HepG2 (cell line): ENCODE measurements around the gene SLC25A45. TPM values are rescaled to one million over a fixed set of nuclear protein-coding genes. Genes with fewer than 3 reads are reported as not detected.

Source experiments
- ARID5B ChIP-seq: IDR thresholded peaks from 2 replicates; pipeline ENCODE4 v1.4.0; 2020; ENCODE audit warnings: mild to moderate bottlenecking, missing genetic modification reagents
- ATRX ChIP-seq: sonication (generic); formaldehyde crosslinking; IDR thresholded peaks from 2 replicates; pipeline ENCODE4 v1.4.0; 2020; ENCODE audit warnings: missing genetic modification reagents, borderline replicate concordance
- CBFB ChIP-seq: sonication (generic); formaldehyde crosslinking; IDR thresholded peaks from 2 replicates; pipeline ENCODE4 v1.4.0; 2020; ENCODE audit warnings: missing genetic modification reagents
- ELF4 ChIP-seq: sonication (generic); formaldehyde crosslinking; IDR thresholded peaks from 2 replicates; pipeline ENCODE4 v1.5.0; 2020; ENCODE audit warnings: missing genetic modification reagents, mild to moderate bottlenecking, moderate library complexity, borderline replicate concordance
- HDAC6 ChIP-seq: fragments of 200-600 bp; sonication (generic); IDR thresholded peaks from 2 replicates; pipeline ENCODE4 v1.7.0; 2017; ENCODE audit warnings: mild to moderate bottlenecking, antibody characterized with exemption, low read length, low read depth
- IKZF5 ChIP-seq: IDR thresholded peaks from 2 replicates; pipeline ENCODE4 v1.6.1; 2018; ENCODE audit warnings: missing genetic modification reagents, mild to moderate bottlenecking, missing compliant biosample characterization
- MED1 ChIP-seq: sonication (generic); formaldehyde crosslinking; IDR thresholded peaks from 2 replicates; pipeline ENCODE4 v1.4.0; 2020; ENCODE audit warnings: missing genetic modification reagents
- MYC ChIP-seq: sonication (generic); formaldehyde crosslinking; IDR thresholded peaks from 2 replicates; pipeline ENCODE4 v1.9.0; 2021; ENCODE audit warnings: missing genetic modification reagents, borderline replicate concordance
- MZF1 ChIP-seq: sonication (generic); formaldehyde crosslinking; IDR thresholded peaks from 2 replicates; pipeline ENCODE4 v1.8.1; 2023; ENCODE audit warnings: mild to moderate bottlenecking, missing genetic modification reagents, borderline replicate concordance
- POLR2G ChIP-seq: fragments of 200-400 bp; formaldehyde crosslinking; IDR thresholded peaks from 2 replicates; pipeline ENCODE4 v1.6.1; 2018; ENCODE audit warnings: mild to moderate bottlenecking, low read depth, low read length, moderate library complexity
- RBFOX2 ChIP-seq: fragments of 200-400 bp; formaldehyde crosslinking; IDR thresholded peaks from 2 replicates; pipeline ENCODE4 v1.6.1; 2017; ENCODE audit warnings: low read depth, mild to moderate bottlenecking, low read length
- RFX1 ChIP-seq: fragments of 450-650 bp; IDR thresholded peaks from 2 replicates; pipeline ENCODE4 v1.6.1; 2017
- SAP130 ChIP-seq: IDR thresholded peaks from 2 replicates; pipeline ENCODE4 v1.6.1; 2016; ENCODE audit warnings: low read depth
- TBX3 ChIP-seq: fragments of 450-650 bp; IDR thresholded peaks from 2 replicates; pipeline ENCODE4 v1.6.1; 2017; ENCODE audit warnings: antibody characterized with exemption, mild to moderate bottlenecking, inconsistent platforms, borderline replicate concordance
- TFDP2 ChIP-seq: sonication (generic); formaldehyde crosslinking; IDR thresholded peaks from 2 replicates; pipeline ENCODE4 v1.4.0; 2020; ENCODE audit warnings: missing genetic modification reagents
- TFE3 ChIP-seq: IDR thresholded peaks from 2 replicates; pipeline ENCODE4 v1.6.1; 2016
- ZFX ChIP-seq: sonication (generic); formaldehyde crosslinking; IDR thresholded peaks from 2 replicates; pipeline ENCODE4 v1.4.0; 2020; ENCODE audit warnings: mild to moderate bottlenecking, low read depth, missing genetic modification reagents, moderate library complexity
- ZNF136 ChIP-seq: sonication (generic); formaldehyde crosslinking; IDR thresholded peaks from 2 replicates; pipeline ENCODE4 v1.8.1; 2022; ENCODE audit warnings: low read depth, mild to moderate bottlenecking, moderate library complexity, missing genetic modification reagents
- ZNF282 ChIP-seq: fragments of 450-650 bp; IDR thresholded peaks from 2 replicates; pipeline ENCODE4 v1.6.1; 2018; ENCODE audit not compliant: partially characterized antibody
- ZNF709 ChIP-seq: sonication (generic); formaldehyde crosslinking; IDR thresholded peaks from 2 replicates; pipeline ENCODE4 v1.5.0; 2020; ENCODE audit warnings: mild to moderate bottlenecking, missing genetic modification reagents
- polyA plus RNA-seq, 8 experiments: library from polyadenylated mRNA; depleted of rRNA in 3 of 8; stranded (reverse) in 7 of 8; unstranded in 1 of 8; fragments of >200 nt; fragmentation: Illumina TruSeq in 4 of 8; extraction: Trizol in 4 of 8; gene quantifications; 2 replicates each; pipeline versions ENCODE4 v1.2.1 to v1.2.3, GENCODE V29; 2011 to 2016; ENCODE audit warnings: low read depth in 4 of 8, missing spikeins in 1 of 8, mixed read lengths in 1 of 8; ENCODE audit not compliant: insufficient read depth in 1 of 8
- total RNA-seq, 5 experiments: library from RNA; depleted of rRNA; stranded (reverse); fragments of >200 nt; fragmentation: Illumina TruSeq; extraction: Trizol; gene quantifications; 2 replicates each; pipeline ENCODE4 v1.2.3, GENCODE V29; 2016; ENCODE audit warnings: low read depth in 1 of 5
- TF ChIP-seq, protein P1 (sequence below): IDR thresholded peaks from 2 replicates; pipeline ENCODE4 v1.6.1; 2016; ENCODE audit warnings: missing biosample characterization, missing genetic modification reagents, low read depth

Gene SLC25A45
- total and polyA plus RNA-seq, 2 of the 13 experiments (the other 11 are each of a cell fraction or from before 2014, with no cell fraction given) = 1.2 to 3.4 TPM

DNA sequence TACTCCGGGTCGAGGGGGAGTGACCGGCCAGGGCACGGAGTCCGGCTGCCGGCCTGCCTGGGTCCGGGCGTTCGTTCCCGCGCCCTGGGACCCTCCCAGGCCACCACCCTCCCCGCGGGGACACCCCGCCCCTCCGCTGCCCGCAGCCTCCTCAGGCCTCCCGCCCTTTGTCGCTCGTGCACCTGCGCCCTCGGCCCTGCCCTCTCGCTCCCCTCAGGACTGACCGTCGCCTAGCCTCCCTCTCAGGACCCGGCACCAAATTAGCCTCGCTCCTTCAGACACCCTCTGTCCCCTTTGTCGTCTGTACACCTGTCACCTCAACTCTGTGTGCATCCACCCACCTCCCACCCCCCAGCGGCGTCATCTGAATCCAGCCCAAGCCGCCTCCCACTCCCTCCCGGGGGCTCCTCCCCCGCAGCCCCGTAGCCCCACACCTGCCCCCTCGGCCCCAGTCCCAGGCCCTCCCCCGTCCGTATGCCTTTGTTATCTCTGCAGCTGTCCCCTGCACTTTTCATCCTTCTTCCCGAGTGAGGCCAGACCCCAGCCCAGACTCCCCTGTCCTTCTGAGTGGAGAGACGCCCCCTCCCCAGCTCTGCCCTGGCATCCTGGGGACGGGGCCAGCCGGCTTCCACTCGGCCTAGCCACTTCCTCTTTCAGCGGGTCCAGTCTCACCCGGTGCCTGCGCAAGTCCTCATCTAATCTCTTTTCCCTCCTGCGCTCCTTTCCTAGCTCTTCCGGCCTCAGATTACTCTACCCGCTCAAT is 27.3 kb downstream of the SLC25A45 start (continued):
- TF ChIP-seq SAP130 (CRISPR knock-in tag) (peak; percentile 8; the same call in 1 of the 2 replicates), RFX1 (no peak), ELF4 (CRISPR knock-in tag) (no peak), MYC (CRISPR knock-in tag) (peak; percentile 18; the same call in 1 of the 2 replicates), ZNF709 (CRISPR knock-in tag) (no peak), POLR2G (no peak), TBX3 (no peak), TFE3 (no peak), TFDP2 (CRISPR knock-in tag) (no peak; the same call in 1 of the 2 replicates), MED1 (CRISPR knock-in tag) (no peak), RBFOX2 (peak; percentile 46), ARID5B (CRISPR knock-in tag) (no peak), IKZF5 (no peak), ZFX (CRISPR knock-in tag) (peak; percentile 40), ZNF282 (no peak), ZNF136 (CRISPR knock-in tag) (no peak), HDAC6 (no peak), CBFB (CRISPR knock-in tag) (no peak), MZF1 (CRISPR knock-in tag) (no peak), ATRX (no peak)
- TF ChIP-seq, protein P1, sequence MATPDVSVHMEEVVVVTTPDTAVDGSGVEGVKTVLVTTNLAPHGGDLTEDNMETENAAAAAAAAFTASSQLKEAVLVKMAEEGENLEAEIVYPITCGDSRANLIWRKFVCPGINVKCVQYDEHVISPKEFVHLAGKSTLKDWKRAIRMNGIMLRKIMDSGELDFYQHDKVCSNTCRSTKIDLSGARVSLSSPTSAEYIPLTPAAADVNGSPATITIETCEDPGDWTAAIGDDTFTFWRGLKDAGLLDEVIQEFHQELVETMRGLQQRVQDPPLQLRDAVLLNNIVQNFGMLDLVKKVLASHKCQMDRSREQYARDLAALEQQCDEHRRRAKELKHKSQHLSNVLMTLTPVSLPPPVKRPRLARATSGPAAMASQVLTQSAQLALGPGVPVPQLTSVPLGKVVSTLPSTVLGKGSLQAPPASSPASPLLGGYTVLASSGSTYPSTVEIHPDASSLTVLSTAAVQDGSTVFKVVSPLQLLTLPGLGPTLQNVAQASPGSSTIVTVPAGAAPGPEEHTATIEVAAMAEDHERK (CRISPR knock-in tag) = no peak
